Parathyroid adenoma (tissue), 2 donors: Measurements from ENCODE around the gene CCDC91.

Experiments used
- H2AFZ ChIP-seq: fragments of 300-600 bp; sonication (generic); one replicate; pipeline ENCODE4 v1.7.0; 2017; ENCODE audit warnings: antibody characterized with exemption, mild to moderate bottlenecking
- H3K27ac ChIP-seq: fragments of 300-600 bp; sonication (generic); one replicate; pipeline ENCODE4 v1.7.0; 2017
- H3K27me3 ChIP-seq: fragments of 300-600 bp; sonication (generic); one replicate; pipeline ENCODE4 v1.7.0; 2017; ENCODE audit warnings: low read length; ENCODE audit not compliant: control insufficient read depth, insufficient read depth
- H3K36me3 ChIP-seq: fragments of 300-600 bp; sonication (generic); one replicate; pipeline ENCODE4 v1.7.0; 2017; ENCODE audit warnings: low read length; ENCODE audit not compliant: control insufficient read depth, insufficient read depth
- H3K4me1 ChIP-seq: fragments of 300-600 bp; sonication (generic); one replicate; pipeline ENCODE4 v1.7.0; 2017; ENCODE audit warnings: control low read depth
- H3K4me2 ChIP-seq: fragments of 300-600 bp; sonication (generic); one replicate; pipeline ENCODE4 v1.7.0; 2017; ENCODE audit warnings: low read length
- H3K4me3 ChIP-seq: fragments of 300-600 bp; sonication (generic); one replicate; pipeline ENCODE4 v1.7.0; 2017; ENCODE audit warnings: low read depth, low read length
- H3K79me2 ChIP-seq: fragments of 300-600 bp; sonication (generic); one replicate; pipeline ENCODE4 v1.7.0; 2017; ENCODE audit warnings: control low read depth
- H3K9ac ChIP-seq: fragments of 300-600 bp; sonication (generic); one replicate; pipeline ENCODE4 v1.7.0; 2017; ENCODE audit warnings: mild to moderate bottlenecking
- H3K9me3 ChIP-seq: fragments of 300-600 bp; sonication (generic); one replicate; pipeline ENCODE4 v1.7.0; 2017; ENCODE audit warnings: low read length; ENCODE audit not compliant: control insufficient read depth
- CTCF ChIP-seq: fragments of 300-600 bp; sonication (generic); IDR thresholded peaks from one replicate; pipeline ENCODE4 v1.7.0; 2017; ENCODE audit warnings: antibody characterized with exemption, mild to moderate bottlenecking
- donor health status: primary hyperparathyroidism.

Gene CCDC91

GRCh38 chr12:28550757-28551704 is 360.8 kb downstream of the CCDC91 start:
- H3K9ac ChIP-seq = no peak overlapping the region
- H3K36me3 ChIP-seq = no peaks in the 10 kb centered on the region
- no peak overlapping the region for H3K4me2 ChIP-seq
- no peaks in the 10 kb centered on the region for H3K4me1 ChIP-seq
- no peaks in the 10 kb centered on the region for H3K79me2 ChIP-seq
- no peaks in the 10 kb centered on the region for H3K27me3 ChIP-seq
- H3K9me3 ChIP-seq = no peaks in the 10 kb centered on the region
- no peak for TF ChIP-seq CTCF
- H3K27ac ChIP-seq = no peak overlapping the region
- no peak overlapping the region for H2AFZ ChIP-seq
- H3K4me3 ChIP-seq = no peak overlapping the region

- no peak for TF ChIP-seq CTCF
- Histone ChIP-seq H2AFZ (no peak overlapping the region), H3K79me2 (no peaks in the 10 kb centered on the region), H3K9ac (no peak overlapping the region), H3K4me1 (no peaks in the 10 kb centered on the region), H3K4me3 (no peak overlapping the region), H3K4me2 (no peak overlapping the region), H3K27me3 (no peaks in the 10 kb centered on the region), H3K36me3 (no peaks in the 10 kb centered on the region), H3K9me3 (no peaks in the 10 kb centered on the region), H3K27ac (no peak overlapping the region)
These were observed 362.2 kb downstream of the CCDC91 start for GRCh38 chr12:28552251-28552970.

GRCh38 chr12:28555748-28556147 is 365.5 kb downstream of the CCDC91 start:
- no peak overlapping the region for H3K4me2 ChIP-seq
- no peaks in the 10 kb centered on the region for H3K36me3 ChIP-seq
- H3K9me3 ChIP-seq = no peaks in the 10 kb centered on the region
- H3K9ac ChIP-seq = no peak overlapping the region
- H3K79me2 ChIP-seq = no peaks in the 10 kb centered on the region
- TF ChIP-seq CTCF = no peak
- H3K4me1 ChIP-seq = no peaks in the 10 kb centered on the region
- H3K27ac ChIP-seq = no peak overlapping the region
- no peak overlapping the region for H2AFZ ChIP-seq
- no peak overlapping the region for H3K4me3 ChIP-seq
- H3K27me3 ChIP-seq = no peaks in the 10 kb centered on the region

- H3K27ac ChIP-seq = no peak overlapping the region
- H2AFZ ChIP-seq = no peak overlapping the region
- no peaks in the 10 kb centered on the region for H3K9me3 ChIP-seq
- no peak overlapping the region for H3K4me3 ChIP-seq
- no peaks in the 10 kb centered on the region for H3K36me3 ChIP-seq
- H3K4me1 ChIP-seq = no peaks in the 10 kb centered on the region
- H3K4me2 ChIP-seq = no peak overlapping the region
- no peak for TF ChIP-seq CTCF
- H3K79me2 ChIP-seq = no peaks in the 10 kb centered on the region
- no peak overlapping the region for H3K9ac ChIP-seq
- H3K27me3 ChIP-seq = no peaks in the 10 kb centered on the region
These were observed 368.0 kb downstream of the CCDC91 start for GRCh38 chr12:28558250-28558649.
